GM12892 (cell line): ENCODE measurements around the gene CAD.

Source experiments
- POLR2A ChIP-seq: IDR thresholded peaks from 2 replicates; pipeline ENCODE4 v1.6.1; 2011; ENCODE audit warnings: low read depth, low read length, control low read depth
- POLR2AphosphoS5 ChIP-seq: IDR thresholded peaks from 2 replicates; pipeline ENCODE4 v1.6.1; 2011; ENCODE audit warnings: low read depth, low read length, control low read depth
- TAF1 ChIP-seq: IDR thresholded peaks from 2 replicates; pipeline ENCODE4 v1.6.1; 2011; ENCODE audit warnings: low read depth, mild to moderate bottlenecking, control low read depth, low read length, borderline replicate concordance

DNA sequence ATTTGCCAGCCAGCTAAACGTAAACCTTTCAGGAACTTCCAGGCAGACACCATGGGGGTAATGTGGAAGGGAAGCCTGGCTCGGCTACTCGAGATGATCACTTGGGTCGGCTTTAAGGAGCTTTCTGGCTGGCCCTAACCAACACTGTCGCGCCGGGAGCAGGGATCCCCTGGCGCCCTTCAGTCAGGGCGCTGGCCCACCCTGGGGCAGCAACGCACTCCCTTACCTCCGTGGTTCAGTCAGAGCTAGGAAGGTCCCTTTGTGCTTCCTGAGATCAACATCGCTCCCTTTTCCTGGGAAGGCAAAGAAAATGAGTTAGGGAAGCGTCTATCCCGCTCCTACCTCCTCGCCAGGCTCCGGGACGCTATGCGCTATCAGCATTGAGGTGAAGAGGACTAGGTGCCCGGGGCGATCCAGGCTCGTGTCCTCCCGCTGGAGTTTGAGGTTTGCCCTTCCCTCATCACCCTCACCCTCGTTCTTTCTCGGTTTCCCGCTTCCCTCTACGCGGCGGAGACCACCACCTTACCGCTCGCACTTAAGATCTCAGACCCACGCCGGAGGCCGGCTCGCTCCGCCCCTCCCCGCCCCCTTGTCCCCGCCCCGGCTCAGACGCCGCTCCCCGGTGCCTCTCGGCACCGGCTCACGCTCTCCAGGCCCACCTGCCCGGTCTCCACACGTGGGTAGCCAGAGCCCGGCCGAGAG is 5.8 kb upstream of the CAD start:
- TF ChIP-seq POLR2A (no peak), TAF1 (no peak), POLR2AphosphoS5 (no peak)
